ENCODE measurements around the gene LRP2BP.
"Not testable (repeated sequence)": the region's sequence is repeated elsewhere in the genome, so short reads cannot be mapped to it uniquely, and the experiment has no call there.

LRP2BP gene

DNA sequence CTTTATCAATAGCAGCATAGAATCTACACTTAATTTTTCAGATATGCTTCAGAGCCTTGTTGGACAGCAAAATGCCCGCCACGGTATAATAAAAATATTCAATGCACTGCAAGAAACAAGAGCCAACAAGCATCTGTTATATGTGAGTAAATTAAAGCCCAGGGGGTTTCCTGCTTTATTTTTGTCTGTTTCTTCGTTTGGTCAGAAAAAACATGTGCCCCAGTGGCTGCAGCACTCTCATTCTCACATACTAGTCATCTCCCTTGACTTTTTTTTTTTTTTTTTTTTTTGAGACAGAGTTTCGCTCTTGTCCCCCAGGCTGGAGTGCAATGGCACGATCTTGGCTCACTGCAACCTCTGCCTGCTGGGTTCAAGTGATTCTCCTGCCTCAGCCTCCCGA is 33.2 kb downstream of the LRP2BP start:
- DNase-seq (ENCODE audit: low read depth in 1 of 2, low spot score in 1 of 2) = not testable (repeated sequence)

DNA sequence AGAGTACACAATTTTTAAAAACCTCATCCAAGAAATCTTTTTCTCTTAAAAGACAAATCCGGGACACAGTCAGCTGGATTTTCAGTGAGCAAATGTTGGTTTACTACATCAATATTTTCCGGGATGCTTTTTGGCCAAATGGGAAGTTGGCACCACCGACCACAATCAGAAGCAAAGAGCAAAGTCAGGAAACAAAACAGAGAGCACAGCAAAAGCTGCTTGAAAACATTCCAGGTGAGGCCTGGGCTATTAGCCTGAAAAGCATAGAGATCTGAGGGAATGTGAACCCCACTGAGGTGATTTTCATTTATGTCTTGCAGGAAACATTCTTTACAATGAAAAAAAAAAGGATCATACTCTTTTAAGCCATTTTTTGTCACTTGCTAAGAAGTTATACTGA is 33.9 kb downstream of the LRP2BP start:
- DNase-seq (ENCODE audit: low read depth in 1 of 2, low spot score in 1 of 2) = no peak

DNA sequence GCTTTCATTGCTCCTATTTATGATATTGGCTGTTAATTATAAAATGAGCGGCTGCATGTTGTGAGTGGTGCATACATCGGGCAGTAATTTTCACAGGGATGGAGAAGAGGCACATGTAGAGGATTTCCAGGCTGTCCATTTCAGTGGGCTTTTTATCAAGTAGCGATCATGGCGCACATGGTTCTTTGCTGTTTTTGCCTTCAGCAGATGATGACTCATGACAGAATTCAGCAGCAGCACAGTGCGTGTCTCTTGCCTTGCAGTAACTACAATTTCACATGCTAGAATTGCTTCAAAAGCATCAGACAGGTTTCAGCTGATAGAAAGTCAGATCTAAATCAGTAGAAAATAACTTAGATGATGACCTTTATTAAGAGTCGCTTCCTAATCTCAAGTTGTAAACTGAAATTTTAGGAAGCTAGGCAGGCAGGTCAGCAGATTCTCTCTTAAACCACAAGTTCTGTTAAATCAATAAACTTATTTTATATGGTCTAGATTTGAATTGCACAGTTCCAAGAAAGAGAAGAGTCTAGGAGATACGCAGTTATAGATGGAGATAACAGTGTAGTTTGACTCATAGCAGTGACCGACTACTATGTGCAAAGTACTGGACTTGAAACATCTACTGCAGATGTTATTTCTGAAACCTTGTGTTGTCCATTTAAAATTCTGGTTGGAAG is 35.8 kb downstream of the LRP2BP start:
- no peak for DNase-seq (ENCODE audit: low read depth in 1 of 2, low spot score in 1 of 2)

DNA sequence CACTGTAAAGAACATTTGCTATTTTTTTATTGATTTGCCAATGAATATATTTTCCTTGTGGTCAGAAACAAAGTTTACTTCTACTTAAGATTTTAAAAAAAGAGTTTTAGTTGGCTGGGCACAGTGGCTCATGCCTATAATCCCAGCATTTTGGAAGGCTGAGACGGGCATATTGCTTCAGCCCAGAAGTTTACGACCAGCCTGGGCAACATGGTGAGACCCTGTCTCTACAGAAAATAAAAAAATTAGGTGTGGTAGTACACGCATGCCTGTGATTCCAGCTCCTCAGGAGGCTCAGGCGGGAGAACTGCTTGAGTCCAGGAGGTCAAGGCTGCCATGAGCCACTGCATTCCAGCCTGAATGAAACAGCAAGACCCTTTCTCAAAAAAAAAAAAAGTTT is 36.8 kb downstream of the LRP2BP start:
- DNase-seq (ENCODE audit: low read depth in 1 of 2, low spot score in 1 of 2) = no peak

DNA sequence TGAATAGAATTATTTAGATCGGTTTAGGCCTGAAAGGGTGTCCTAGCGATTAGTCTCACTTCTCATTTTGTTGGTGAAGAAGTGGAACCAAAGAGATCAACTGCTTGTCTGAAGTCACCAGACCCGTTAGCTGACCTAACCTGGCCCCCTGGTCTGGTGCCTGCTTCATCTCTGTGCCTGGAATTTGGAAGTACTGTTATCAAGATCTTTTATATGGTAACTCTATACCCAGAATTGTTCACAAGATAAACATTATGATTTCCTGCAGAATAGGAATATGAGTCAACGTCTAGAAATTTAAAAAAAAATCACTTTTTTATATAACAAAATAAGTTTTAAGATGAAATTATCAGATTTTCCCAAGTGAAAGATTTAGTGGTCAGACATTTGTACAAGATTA is 37.2 kb downstream of the LRP2BP start:
- no peak for DNase-seq (ENCODE audit: low read depth in 1 of 2, low spot score in 1 of 2)

DNA sequence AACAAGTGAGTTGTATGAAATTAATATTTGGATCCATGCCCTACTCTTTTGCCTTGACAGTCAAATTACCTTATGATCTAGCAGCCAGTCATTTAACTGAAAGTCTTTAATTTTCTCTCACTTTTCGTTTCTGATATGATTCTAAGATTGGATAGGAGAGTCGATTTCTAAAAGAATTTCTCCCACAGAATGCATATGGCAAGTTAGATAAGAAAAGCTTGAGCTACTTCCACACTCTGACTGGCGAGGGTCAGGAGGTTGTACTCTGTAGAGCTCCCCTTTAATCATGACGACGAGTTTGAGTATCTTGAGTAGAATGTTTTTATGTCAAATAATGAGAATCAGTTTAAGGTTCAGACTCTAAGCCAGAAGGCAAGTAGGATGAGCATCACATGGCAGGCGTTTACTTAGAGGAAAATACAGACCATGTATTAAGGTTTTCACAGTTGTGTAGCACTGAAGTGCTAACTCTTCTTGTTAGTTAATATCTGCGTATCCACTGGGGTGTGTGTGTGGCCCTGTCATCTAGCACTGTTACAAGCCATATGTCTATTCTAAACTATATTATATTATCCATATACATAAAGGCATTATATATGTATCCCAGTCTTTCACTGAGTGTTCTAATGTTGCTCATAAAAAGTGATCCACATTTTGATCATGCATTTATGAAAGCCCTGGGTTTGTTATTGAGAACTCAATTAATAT is 37.8 kb downstream of the LRP2BP start:
- no peak for DNase-seq (ENCODE audit: low read depth in 1 of 2, low spot score in 1 of 2)

DNA sequence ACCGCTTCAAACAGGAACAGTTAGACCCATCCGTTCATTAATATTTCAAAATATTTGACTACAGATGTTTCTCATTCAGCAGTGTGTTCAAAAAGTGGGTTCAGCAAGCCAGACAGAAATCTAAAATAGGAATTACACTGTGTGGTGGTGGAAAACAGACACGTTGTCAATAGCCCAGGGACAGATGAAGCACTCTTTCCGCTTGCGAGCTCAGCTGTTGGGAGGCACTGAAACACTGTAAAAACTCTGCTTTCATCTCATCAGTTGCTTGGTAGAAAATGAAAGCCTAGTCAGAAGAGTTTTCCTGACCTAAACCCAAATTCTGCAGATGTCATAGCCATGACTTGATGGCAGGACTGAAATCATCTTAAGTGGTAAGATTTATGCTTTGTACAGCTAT is 38.5 kb downstream of the LRP2BP start:
- DNase-seq (ENCODE audit: low read depth in 1 of 2, low spot score in 1 of 2) = no peak

DNA sequence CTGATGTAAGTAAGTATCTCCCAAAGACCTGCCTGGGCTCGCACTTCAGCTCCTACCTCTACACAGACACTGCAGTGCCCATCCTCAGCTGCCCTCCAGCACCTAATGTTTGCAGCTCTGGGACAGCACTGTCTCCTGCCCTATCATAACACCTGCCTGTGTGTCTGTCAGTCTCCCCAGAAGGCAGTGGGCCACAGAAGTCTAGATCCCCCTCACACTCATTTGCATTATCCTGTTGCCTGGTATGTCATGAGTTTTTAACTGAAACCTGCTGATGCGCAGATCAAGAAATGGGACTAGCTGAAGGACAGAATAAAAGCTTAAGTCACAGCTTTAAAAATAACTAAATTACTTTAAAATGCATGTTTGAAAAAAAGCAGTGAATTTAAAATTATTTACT is 43.0 kb downstream of the LRP2BP start:
- DNase-seq (ENCODE audit: low read depth in 1 of 2, low spot score in 1 of 2) = no peak

DNA sequence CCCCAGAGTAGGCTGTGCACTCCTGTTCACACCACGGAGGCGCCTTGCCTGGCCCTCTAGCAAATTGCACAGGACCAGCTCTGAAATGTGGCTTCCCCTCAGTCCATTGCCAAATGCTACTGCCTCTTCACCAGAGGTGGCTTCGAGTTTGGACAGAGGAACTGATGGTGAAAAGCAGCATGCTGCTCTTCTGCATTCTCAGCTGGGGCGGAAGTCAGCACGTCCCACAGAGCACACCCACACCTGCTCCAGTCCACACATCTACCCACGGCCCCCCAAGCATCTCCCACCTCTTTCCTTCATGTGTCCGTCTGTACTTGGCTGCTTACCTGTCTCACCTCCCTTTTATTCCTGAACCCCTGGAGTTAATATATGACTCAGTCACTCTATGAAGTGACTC is 43.5 kb downstream of the LRP2BP start:
- no peak for DNase-seq (ENCODE audit: low read depth in 1 of 2, low spot score in 1 of 2)

DNA sequence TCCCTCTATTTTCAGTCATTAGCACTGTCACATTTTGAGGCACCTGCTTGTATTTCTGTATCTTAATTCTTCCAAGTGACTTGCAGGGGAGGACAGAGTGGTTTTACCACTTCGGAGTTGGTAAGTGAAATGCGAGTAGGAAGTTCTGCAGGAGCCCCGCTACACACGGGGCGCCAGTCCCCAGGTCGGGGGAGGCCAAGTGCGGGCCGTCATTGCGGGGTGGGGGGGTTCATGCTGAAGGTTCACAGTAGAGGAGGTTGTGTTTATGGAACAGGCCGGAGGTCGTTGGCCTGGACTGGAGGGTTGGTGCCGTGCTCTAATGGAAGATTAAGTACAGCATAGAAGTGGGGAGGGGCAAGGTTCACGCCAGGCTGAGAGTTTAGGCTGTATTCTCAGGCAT is 44.0 kb downstream of the LRP2BP start:
- no peak for DNase-seq (ENCODE audit: low read depth in 1 of 2, low spot score in 1 of 2)

DNA sequence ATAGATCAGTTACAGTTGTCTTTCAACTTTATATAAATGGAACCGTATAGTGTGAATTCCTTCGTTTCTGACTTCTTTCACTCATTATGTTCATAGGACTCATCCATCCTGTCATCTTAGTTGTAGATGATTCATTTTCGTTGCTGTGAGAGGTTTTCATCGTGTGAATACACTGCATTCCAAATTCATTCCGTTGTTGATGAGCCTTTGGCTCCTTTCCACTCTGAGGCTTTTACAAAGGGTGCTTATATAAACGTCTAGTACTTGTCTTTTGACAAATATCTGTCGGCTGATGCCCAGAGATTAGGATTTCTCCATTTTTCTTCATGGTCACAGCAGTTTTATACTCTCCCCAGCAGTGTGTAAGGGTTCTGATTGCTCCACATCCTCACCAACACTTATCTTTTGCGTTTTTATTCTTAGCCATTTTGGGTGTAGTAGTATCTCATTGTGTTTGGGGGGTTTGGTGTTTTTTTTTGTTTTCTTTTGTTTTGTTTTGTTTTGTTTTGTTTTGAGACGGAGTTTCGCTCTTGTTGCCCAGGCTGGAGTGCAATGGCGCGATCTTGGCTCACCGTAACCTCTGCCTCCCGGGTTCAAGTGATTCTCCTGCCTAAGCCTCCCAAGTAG is 48.6 kb downstream of the LRP2BP start:
- DNase-seq (ENCODE audit: low read depth in 1 of 2, low spot score in 1 of 2) = no peak

DNA sequence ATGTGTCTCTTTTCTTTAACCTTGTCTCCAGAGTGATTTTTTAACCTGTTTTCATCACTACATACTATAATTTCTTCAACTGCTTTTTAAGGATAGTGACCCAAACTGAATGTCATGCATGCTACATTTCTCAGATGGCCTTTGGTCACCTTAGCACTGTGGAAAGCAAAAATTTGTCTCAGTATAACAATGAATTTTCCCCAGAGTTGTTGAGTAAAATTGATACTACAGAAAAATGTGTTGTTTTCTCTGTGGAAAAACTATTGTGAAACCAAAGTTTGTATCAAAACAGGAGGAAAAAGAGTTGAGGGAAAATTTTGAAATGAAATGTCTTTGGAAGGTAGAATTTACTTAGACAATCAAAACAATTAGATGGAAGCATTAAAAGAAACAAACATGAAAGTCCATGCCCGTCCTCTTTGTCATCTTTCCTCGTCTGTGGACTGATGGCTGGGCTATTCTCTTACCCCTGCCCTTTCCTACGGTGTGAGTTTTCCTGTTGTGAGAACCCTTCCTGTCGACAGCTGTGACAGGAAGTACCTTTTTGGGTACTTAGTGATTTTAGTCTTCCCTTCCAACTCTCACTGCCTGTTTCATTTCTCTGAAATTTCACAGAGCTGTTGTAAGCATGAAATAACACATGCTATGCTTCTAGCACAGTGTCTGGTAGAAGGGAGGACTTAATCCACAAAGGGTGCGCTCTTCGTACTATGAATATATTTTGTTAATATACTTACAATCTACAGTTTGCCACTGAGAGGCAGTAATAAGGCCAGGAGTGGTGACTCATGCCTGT is 50.8 kb downstream of the LRP2BP start:
- no peak for DNase-seq (ENCODE audit: low read depth in 1 of 2, low spot score in 1 of 2)

DNA sequence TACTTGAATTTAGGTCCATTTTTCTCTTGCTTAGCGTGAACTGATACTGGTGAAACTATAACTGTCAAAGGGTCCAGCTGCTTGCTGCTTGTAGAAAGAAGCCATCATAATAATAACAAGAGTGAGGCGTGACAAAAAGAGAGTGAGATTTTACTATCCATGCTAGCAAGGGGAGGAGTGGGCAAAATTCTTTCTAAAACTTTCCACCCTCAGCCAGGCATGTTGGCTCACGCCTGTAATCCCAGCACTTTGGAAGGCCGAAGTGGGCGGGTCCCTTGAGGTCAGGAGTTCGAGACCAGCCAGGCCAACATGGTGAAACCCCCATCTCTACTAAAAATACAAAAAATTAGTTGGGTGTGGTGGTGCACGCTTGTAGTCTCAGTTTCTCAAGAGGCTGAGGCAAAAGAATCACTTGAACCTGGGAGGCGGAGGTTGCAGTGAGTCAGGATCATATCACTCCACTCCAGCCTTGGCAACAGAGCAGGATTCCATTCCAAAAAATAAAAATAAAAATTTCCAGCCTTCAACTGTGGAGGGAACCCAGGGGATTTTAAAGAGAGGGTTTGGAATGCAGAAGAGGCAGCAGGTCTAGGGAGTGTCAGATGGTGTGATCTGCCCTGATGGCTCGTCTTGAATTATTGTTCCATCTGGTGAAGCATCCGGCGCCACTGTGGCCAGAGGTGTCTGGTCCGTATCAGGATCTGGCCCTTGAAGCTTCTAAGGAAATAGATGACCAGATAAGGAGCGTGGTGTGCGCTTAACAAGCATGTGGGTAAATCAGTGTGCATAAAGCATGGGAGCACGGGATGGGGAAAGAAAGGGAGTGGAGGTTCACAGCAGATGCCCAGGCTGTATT is 51.8 kb downstream of the LRP2BP start:
- DNase-seq (ENCODE audit: low read depth in 1 of 2, low spot score in 1 of 2) = no peak

DNA sequence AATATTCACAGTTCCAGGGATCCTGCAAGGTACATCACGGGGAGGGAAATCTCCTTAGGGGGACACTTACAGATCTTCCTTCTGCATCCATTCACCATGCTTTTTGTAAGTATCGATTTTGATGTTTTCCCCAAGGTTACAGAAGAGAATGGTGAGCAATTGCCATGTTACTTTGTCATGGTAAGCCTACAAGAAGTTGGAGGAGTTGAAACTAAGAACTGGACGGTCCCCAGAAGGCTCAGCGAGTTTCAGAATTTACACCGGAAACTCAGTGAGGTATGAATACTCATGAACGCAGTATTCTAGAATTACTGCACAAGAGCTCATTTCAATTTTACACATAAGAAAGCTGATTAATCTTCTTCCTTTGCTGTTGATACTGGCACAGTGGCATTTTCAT is 53.9 kb downstream of the LRP2BP start:
- no peak for DNase-seq (ENCODE audit: low read depth in 1 of 2, low spot score in 1 of 2)

DNA sequence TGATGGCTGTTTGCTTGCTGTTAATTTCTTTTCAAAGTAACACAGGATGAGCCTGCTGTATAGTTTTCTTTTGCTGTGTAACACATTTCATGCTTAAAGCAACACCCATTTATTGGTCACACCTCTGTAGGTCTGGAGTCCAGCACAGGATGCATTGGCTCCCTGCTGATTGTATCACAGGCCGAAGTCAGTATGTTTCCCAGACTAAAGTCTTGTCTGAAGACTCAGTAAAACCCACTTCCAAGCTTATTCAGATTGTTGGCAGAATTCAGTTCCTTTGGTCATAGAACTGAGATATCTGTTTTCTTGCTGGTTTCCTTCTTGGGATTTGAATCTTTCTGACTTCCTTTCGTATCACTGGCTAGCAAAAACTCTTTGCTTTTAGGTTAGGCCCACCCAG is 54.3 kb downstream of the LRP2BP start:
- no peak for DNase-seq (ENCODE audit: low read depth in 1 of 2, low spot score in 1 of 2)

DNA sequence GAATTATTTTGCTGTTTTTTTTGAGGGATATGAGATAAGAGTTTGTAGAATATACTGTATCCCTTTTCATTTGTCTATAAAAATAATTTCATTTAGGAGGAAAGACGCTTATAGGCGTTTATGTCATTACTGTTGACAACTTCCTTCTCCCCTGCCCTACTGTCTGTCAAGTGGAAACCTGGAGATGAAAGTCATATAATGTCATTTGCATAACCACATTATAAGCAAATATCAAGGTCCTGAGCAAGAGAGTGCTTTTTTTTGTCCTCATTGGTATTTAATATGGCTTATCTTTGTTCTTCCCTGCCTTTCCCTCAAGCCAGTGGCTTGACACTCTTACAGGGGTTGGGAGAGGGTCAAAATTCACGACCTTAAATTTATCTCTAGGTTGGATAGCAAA is 55.8 kb downstream of the LRP2BP start:
- no peak for DNase-seq (ENCODE audit: low read depth in 1 of 2, low spot score in 1 of 2)

DNA sequence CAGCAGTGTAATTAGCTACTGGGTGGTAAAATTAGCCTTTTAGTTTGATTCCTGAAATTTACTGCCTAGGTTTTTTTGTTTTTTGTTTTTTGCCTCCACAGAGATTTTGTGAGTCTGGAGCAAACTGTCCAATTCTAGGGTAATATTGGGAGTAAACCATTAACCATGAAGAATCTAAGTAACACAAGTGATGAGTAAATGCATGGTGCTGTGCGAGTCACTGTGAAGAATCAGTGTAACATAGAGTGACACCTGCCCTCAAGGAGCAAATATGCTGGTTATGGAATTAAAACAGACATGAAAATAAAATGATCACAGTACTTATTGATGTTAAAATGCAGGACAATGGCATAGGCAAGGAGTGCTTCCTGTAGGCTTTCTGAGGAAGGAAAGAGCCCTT is 60.1 kb downstream of the LRP2BP start:
- DNase-seq (ENCODE audit: low read depth in 1 of 2, low spot score in 1 of 2) = no peak

DNA sequence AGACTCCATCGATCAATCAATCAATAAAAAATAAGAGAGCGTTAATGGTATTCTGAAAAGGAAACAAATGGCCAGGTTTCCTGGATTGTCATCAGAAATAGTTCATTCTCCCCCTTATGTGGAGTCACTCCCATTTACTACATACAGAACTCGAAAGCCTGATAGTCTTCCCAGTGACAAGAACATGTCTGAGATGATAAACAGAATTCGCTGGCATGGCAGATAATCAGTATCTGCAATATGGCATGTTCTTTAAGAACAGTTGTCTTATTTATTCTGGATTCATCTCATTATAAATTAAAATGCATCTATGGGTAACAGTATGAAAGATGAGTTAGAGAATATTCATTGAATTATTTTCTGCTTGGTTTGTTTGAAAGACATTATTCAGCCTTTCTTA is 61.4 kb downstream of the LRP2BP start:
- no peak for DNase-seq (ENCODE audit: low read depth in 1 of 2, low spot score in 1 of 2)

DNA sequence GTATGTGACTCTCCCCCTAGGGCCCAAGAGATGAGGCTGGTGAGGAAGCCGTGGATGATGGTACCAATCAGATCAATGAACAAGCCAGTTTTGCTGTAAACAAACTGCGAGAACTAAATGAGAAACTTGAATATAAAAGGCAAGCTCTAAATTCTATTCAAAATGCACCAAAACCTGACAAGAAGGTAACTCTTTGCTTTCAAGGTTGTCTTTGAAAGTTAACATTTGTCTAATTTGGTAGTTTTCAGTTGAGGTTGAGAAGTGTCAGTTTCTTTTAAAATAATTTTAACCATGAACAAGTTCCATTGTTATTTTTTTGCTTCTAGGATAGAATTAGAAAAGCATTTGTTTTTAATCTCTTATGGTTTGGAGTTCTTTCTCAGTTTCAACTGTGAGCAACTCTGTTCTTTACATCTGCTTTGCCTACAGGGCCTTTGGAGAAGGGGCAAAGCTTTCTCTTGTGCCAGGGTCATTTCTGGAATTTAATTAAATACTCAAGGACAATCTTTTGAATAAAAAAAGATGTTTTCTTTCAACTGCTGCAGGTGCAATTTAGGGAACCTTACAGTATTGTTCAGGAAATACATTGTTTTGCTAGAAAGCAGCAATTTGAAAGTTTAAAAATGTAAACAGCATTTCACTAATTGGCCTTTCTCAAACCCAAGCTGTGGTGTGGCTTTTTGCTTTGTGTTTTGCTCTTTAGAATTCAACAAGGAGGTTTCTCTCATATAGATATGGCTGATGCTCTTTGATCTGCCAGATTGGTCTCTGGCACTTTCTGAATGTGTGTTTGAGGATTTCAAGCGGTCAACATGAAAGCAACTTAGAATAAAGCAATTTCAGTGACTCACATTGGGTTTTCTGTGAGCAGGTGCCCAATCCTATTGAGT is 62.9 kb downstream of the LRP2BP start:
- no peak for DNase-seq (ENCODE audit: low read depth in 1 of 2, low spot score in 1 of 2)

Data from stimulated activated CD4-positive, alpha-beta T cell treated with anti-CD3 and anti-CD28 coated beads, Interleukin-15, amount 100 ng/mL, for 1 hour (primary cell).